G401.6 (cell line): ENCODE data around the gene RBM19.
"Not testable (repeated sequence)": the region's sequence is repeated elsewhere in the genome, so short reads cannot be mapped to it uniquely, and the experiment has no call there.

ENCODE experiments used
- FAIRE-seq: peaks from 2 replicates; lab custom pipeline; 2012; peaks lifted over from hg19 to GRCh38; lab: Jason Lieb, UNC

RBM19 gene

GRCh38 chr12:113965951-113966797, at the start of gene RBM19:
TSS of gene RBM19 (minus strand) at chr12:113966325. CDS start at chr12:113966227, 98 bp downstream.
- peak; percentile 97 for FAIRE-seq

GRCh38 chr12:114015851-114016250, 49.7 kb upstream of the RBM19 start:
- FAIRE-seq = no peak

GRCh38 chr12:114013575-114014345, 47.6 kb upstream of the RBM19 start:
- FAIRE-seq = no peak

GRCh38 chr12:114012744-114013431, 46.8 kb upstream of the RBM19 start:
- FAIRE-seq = no peak

GRCh38 chr12:114011711-114012110, 45.6 kb upstream of the RBM19 start:
- FAIRE-seq = no peak

- no peak for FAIRE-seq
These were observed 40.6 kb upstream of the RBM19 start for GRCh38 chr12:114006482-114007425.

- no peak for FAIRE-seq
These were observed 38.3 kb upstream of the RBM19 start for GRCh38 chr12:114004402-114004801.

- no peak for FAIRE-seq
These were observed 37.2 kb upstream of the RBM19 start for GRCh38 chr12:114003286-114003685.

- no peak for FAIRE-seq
These were observed 35.6 kb upstream of the RBM19 start for GRCh38 chr12:114001511-114002340.

- FAIRE-seq = no peak
These were observed 34.7 kb upstream of the RBM19 start for GRCh38 chr12:114000861-114001260.

- not testable (repeated sequence) for FAIRE-seq
These were observed 34.1 kb upstream of the RBM19 start for GRCh38 chr12:114000261-114000660.

GRCh38 chr12:113997365-113997764, 31.2 kb upstream of the RBM19 start:
- FAIRE-seq = no peak

GRCh38 chr12:113996026-113996425, 29.9 kb upstream of the RBM19 start:
- no peak for FAIRE-seq

- FAIRE-seq = no peak
These were observed 27.9 kb upstream of the RBM19 start for GRCh38 chr12:113994051-113994450.

- not testable (repeated sequence) for FAIRE-seq
These were observed 26.6 kb upstream of the RBM19 start for GRCh38 chr12:113992751-113993150.

GRCh38 chr12:113991224-113992044, 25.3 kb upstream of the RBM19 start:
- FAIRE-seq = no peak

- no peak for FAIRE-seq
These were observed 24.4 kb upstream of the RBM19 start for GRCh38 chr12:113990250-113991223.

- no peak for FAIRE-seq
These were observed 22.9 kb upstream of the RBM19 start for GRCh38 chr12:113988976-113989375.

- no peak for FAIRE-seq
These were observed 21.9 kb upstream of the RBM19 start for GRCh38 chr12:113988064-113988451.
